Measurements from ENCODE around the gene OR6M1. TPM values are rescaled to one million over a fixed set of nuclear protein-coding genes. Genes with fewer than 3 reads are reported as not detected.

Gene OR6M1
- total and polyA plus RNA-seq, 2 of the 4 experiments (the other 2 are of a cell fraction) = not detected

DNA sequence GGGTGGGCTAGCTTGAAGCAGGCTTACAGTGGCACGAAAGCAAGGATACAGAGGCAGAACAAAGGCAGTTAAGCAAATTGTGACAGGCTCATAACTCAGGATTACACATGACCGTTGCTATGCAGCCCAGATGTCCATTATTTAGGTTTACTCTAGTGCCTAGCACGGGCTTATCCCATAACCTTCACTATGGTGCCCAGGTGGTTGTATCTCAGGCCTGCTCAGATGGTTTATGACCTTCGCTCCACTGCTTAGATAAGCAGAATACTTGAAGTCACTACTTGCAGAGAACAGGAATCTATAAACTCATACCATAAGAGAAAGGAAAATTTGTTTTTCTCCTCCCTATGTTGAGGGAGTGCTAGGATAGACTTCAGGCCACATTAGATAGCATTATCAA is 9.0 kb downstream of the OR6M1 start:
- H2BK15ac ChIP-seq (ENCODE audit: low read depth, low read length) = no peak overlapping the region
- no peak overlapping the region for H2BK20ac ChIP-seq (ENCODE audit: low read depth, low read length)
- no peaks in the 10 kb centered on the region for H3K36me3 ChIP-seq (ENCODE audit: control insufficient read depth, insufficient read depth, low read length)
- dilution Hi-C loops (cut with HindIII; ENCODE audit: low sequenced_read_pairs, unreplicated experiment) = no loop called here
- ChIA-PET POLR2A (ENCODE audit: unreplicated experiment) (interaction anchor here (0.5 kb wide), 1 partner anchor 877 kb away, joined by 6 read pairs; the partner anchor contains the start of gene SPA17), CTCF (no interaction called here)
- H3K79me1 ChIP-seq (ENCODE audit: low read depth in 1 of 2, low read length in 2 of 2) = no peaks in the 10 kb centered on the region
- H3K4ac ChIP-seq (ENCODE audit: low read depth, low read length) = no peak overlapping the region
- DNase-seq = no peak
- in situ Hi-C loops (cut with MboI; ENCODE audit: low sequenced_read_pairs) = no loop called here
- H3K18ac ChIP-seq (ENCODE audit: low read depth, low read length) = no peak overlapping the region
- H3K9me3 ChIP-seq (ENCODE audit: control insufficient read depth, insufficient read depth, low read length) = no peaks in the 10 kb centered on the region
- H3K27ac ChIP-seq (ENCODE audit: insufficient read depth, low read length) = no peak overlapping the region
- H4K8ac ChIP-seq (ENCODE audit: low read depth in 2 of 2, low read length in 2 of 2) = no peak overlapping the region
- intact Hi-C loops (cut with micrococcal nuclease) = no loop called here
- TF ChIP-seq NFE2L2 (IDR thresholded peaks at IDR 0.05; ENCODE audit: low read depth, low read length) = no peak
- TF ChIP-seq CHD1 (IDR thresholded peaks at IDR 0.05; ENCODE audit: low read depth, low read length) = no peak
- TF ChIP-seq MXI1 (IDR thresholded peaks at IDR 0.05; ENCODE audit: borderline replicate concordance, low read depth, low read length) = no peak
- no peak for TF ChIP-seq BHLHE40 (IDR thresholded peaks at IDR 0.05; ENCODE audit: low read depth, low read length)
- TF ChIP-seq RFX5 (IDR thresholded peaks at IDR 0.05; ENCODE audit: low read depth, low read length) = no peak
- TF ChIP-seq, protein P1, sequence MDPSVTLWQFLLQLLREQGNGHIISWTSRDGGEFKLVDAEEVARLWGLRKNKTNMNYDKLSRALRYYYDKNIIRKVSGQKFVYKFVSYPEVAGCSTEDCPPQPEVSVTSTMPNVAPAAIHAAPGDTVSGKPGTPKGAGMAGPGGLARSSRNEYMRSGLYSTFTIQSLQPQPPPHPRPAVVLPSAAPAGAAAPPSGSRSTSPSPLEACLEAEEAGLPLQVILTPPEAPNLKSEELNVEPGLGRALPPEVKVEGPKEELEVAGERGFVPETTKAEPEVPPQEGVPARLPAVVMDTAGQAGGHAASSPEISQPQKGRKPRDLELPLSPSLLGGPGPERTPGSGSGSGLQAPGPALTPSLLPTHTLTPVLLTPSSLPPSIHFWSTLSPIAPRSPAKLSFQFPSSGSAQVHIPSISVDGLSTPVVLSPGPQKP (IDR thresholded peaks at IDR 0.05; ENCODE audit: borderline replicate concordance, low read depth, low read length) = no peak
- TF ChIP-seq FOS (IDR thresholded peaks at IDR 0.05; ENCODE audit: low read depth, low read length) = no peak
- TF ChIP-seq, protein P2, sequence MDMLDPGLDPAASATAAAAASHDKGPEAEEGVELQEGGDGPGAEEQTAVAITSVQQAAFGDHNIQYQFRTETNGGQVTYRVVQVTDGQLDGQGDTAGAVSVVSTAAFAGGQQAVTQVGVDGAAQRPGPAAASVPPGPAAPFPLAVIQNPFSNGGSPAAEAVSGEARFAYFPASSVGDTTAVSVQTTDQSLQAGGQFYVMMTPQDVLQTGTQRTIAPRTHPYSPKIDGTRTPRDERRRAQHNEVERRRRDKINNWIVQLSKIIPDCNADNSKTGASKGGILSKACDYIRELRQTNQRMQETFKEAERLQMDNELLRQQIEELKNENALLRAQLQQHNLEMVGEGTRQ (IDR thresholded peaks at IDR 0.05; ENCODE audit: low read depth, low read length) = no peak
- no peak for TF ChIP-seq POLR2A (IDR thresholded peaks at IDR 0.05; ENCODE audit: low read depth, low read length)
- TF ChIP-seq, protein P3, sequence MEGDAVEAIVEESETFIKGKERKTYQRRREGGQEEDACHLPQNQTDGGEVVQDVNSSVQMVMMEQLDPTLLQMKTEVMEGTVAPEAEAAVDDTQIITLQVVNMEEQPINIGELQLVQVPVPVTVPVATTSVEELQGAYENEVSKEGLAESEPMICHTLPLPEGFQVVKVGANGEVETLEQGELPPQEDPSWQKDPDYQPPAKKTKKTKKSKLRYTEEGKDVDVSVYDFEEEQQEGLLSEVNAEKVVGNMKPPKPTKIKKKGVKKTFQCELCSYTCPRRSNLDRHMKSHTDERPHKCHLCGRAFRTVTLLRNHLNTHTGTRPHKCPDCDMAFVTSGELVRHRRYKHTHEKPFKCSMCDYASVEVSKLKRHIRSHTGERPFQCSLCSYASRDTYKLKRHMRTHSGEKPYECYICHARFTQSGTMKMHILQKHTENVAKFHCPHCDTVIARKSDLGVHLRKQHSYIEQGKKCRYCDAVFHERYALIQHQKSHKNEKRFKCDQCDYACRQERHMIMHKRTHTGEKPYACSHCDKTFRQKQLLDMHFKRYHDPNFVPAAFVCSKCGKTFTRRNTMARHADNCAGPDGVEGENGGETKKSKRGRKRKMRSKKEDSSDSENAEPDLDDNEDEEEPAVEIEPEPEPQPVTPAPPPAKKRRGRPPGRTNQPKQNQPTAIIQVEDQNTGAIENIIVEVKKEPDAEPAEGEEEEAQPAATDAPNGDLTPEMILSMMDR (conservative IDR thresholded peaks at IDR 0.05; ENCODE audit: low read depth, low read length) = no peak
- TF ChIP-seq MAFK (IDR thresholded peaks at IDR 0.05; ENCODE audit: low read depth, low read length) = no peak
- no peak for TF ChIP-seq RAD21 (IDR thresholded peaks at IDR 0.05; ENCODE audit: low read length)
- TF ChIP-seq SMC3 (IDR thresholded peaks at IDR 0.05; ENCODE audit: low read depth, low read length) = no peak
- TF ChIP-seq MAZ (IDR thresholded peaks at IDR 0.05; ENCODE audit: borderline replicate concordance, low read depth, low read length) = no peak
- no peak for TF ChIP-seq RCOR1 (IDR thresholded peaks at IDR 0.05; ENCODE audit: insufficient replicate concordance, low read length)
- no peak for TF ChIP-seq CEBPB (IDR thresholded peaks at IDR 0.05; ENCODE audit: low read depth, low read length)
- H2BK5ac ChIP-seq (ENCODE audit: low read depth, low read length, poor library complexity, severe bottlenecking) = no peak overlapping the region
- no TSS peak for BruUV-seq (replicated peaks)
- H2AK5ac ChIP-seq (ENCODE audit: low read depth, low read length) = no peak overlapping the region
- WGBS, 2 experiments (ENCODE audit: extremely low coverage in 2 of 2, insufficient read length in 1 of 2) = 0% methylated on average over 1 of the region's 4 CpGs; no CpG with 5 or more reads in 1 of the 2 experiments
- no peak overlapping the region for H3K56ac ChIP-seq (ENCODE audit: extremely low read depth, insufficient read depth, low read length)
- no peaks in the 10 kb centered on the region for H3K4me1 ChIP-seq (ENCODE audit: control insufficient read depth, insufficient read depth, low read length)
- no peaks in the 10 kb centered on the region for H3K27me3 ChIP-seq (ENCODE audit: control insufficient read depth, insufficient read depth, low read length)
- H2AK9ac ChIP-seq (replicated peaks; ENCODE audit: low read depth, low read length, poor library complexity) = no peak overlapping the region
- H2AFZ ChIP-seq (replicated peaks; ENCODE audit: low read length, poor library complexity) = no peak overlapping the region
- no peak overlapping the region for H3K9ac ChIP-seq (ENCODE audit: low read depth, low read length)
- H3K14ac ChIP-seq (replicated peaks; ENCODE audit: low read depth, low read length) = no peak overlapping the region
- H3K23ac ChIP-seq (ENCODE audit: low read depth, low read length) = no peak overlapping the region
- no peaks in the 10 kb centered on the region for H3K9me1 ChIP-seq (ENCODE audit: insufficient read depth, low read length)
- H4K5ac ChIP-seq (ENCODE audit: low read depth, low read length) = no peak overlapping the region
- H3K4me3 ChIP-seq (ENCODE audit: insufficient read depth, low read depth, low read length) = no peak overlapping the region
- H3K4me2 ChIP-seq (ENCODE audit: low read depth, low read length) = no peak overlapping the region
- no peak for ATAC-seq (ENCODE audit: low read depth)
- no peaks in the 10 kb centered on the region for H4K20me1 ChIP-seq (ENCODE audit: insufficient read depth, low read length)
- H2BK120ac ChIP-seq (ENCODE audit: low read depth, low read length) = no peak overlapping the region
- no peak overlapping the region for H4K91ac ChIP-seq (ENCODE audit: insufficient read depth, low read depth, low read length)
